H9 (cell line): ENCODE results near the gene DPPA4. TPM values are rescaled to one million over a fixed set of nuclear protein-coding genes. Genes with fewer than 3 reads are reported as not detected.
"Not testable (repeated sequence)": the region's sequence is repeated elsewhere in the genome, so short reads cannot be mapped to it uniquely, and the experiment has no call there.

Experiments used
- DNase-seq: peaks from one replicate; pipeline ENCODE4 v3.0.0-alpha.2; 2017
- H2AFZ ChIP-seq: one replicate; pipeline ENCODE4 v1.6.1; 2013; ENCODE audit warnings: mild to moderate bottlenecking, low read length, control low read depth, moderate library complexity
- H2AK5ac ChIP-seq: 2 replicates; pipeline ENCODE4 v1.6.1; 2013; ENCODE audit warnings: low read length, control low read depth, mixed read lengths; ENCODE audit not compliant: insufficient read length
- H2BK120ac ChIP-seq: one replicate; pipeline ENCODE4 v1.6.1; 2013; ENCODE audit warnings: low read depth, mild to moderate bottlenecking, low read length, control low read depth, inconsistent platforms; ENCODE audit not compliant: poor library complexity, severe bottlenecking
- H2BK12ac ChIP-seq: 2 replicates; pipeline ENCODE4 v1.6.1; 2013; ENCODE audit warnings: low read length, control low read depth, mixed read lengths, low read depth; ENCODE audit not compliant: insufficient read length
- H2BK15ac ChIP-seq: 2 replicates; pipeline ENCODE4 v1.6.1; 2013; ENCODE audit warnings: low read depth, low read length, control low read depth
- H2BK20ac ChIP-seq: one replicate; pipeline ENCODE4 v1.6.1; 2013; ENCODE audit warnings: low read depth, mild to moderate bottlenecking, low read length, control low read depth, inconsistent platforms; ENCODE audit not compliant: poor library complexity, severe bottlenecking
- H2BK5ac ChIP-seq: 2 replicates; pipeline ENCODE4 v1.6.1; 2013; ENCODE audit warnings: low read length, control low read depth, mixed read lengths; ENCODE audit not compliant: insufficient read length
- H3K14ac ChIP-seq: 2 replicates; pipeline ENCODE4 v1.6.1; 2013; ENCODE audit warnings: low read length, control low read depth; ENCODE audit not compliant: insufficient read depth
- H3K18ac ChIP-seq: 2 replicates; pipeline ENCODE4 v1.6.1; 2013; ENCODE audit warnings: low read depth, mild to moderate bottlenecking, mixed read lengths, low read length, control low read depth; ENCODE audit not compliant: insufficient read length
- H3K23ac ChIP-seq: 2 replicates; pipeline ENCODE4 v1.6.1; 2013; ENCODE audit warnings: low read length, control low read depth, mixed read lengths, low read depth; ENCODE audit not compliant: insufficient read length
- H3K23me2 ChIP-seq: 2 replicates; pipeline ENCODE4 v1.6.1; 2013; ENCODE audit warnings: low read depth, mild to moderate bottlenecking, mixed read lengths, low read length, control low read depth; ENCODE audit not compliant: insufficient read length, poor library complexity, severe bottlenecking
- H3K27ac ChIP-seq: 2 replicates; pipeline ENCODE4 v1.5.1; 2013; ENCODE audit warnings: low read length, control low read depth, mixed read lengths, low read depth; ENCODE audit not compliant: insufficient read length
- H3K27me3 ChIP-seq: 2 replicates; pipeline ENCODE4 v1.6.1; 2013; ENCODE audit warnings: low read length, control low read depth, inconsistent platforms; ENCODE audit not compliant: insufficient read depth
- H3K4ac ChIP-seq: 2 replicates; pipeline ENCODE4 v1.6.1; 2013; ENCODE audit warnings: low read depth, mild to moderate bottlenecking, control low read depth, inconsistent platforms, low read length, moderate library complexity
- H3K4me1 ChIP-seq: 2 replicates; pipeline ENCODE4 v1.6.1; 2013; ENCODE audit warnings: low read length, control low read depth, inconsistent platforms; ENCODE audit not compliant: insufficient read depth
- H3K4me2 ChIP-seq: 2 replicates; pipeline ENCODE4 v1.6.1; 2013; ENCODE audit warnings: low read length, control low read depth, mixed read lengths; ENCODE audit not compliant: insufficient read length, insufficient read depth
- H3K56ac ChIP-seq: 2 replicates; pipeline ENCODE4 v1.6.1; 2013; ENCODE audit warnings: low read depth, mild to moderate bottlenecking, mixed read lengths, low read length, control low read depth; ENCODE audit not compliant: insufficient read length
- H3K79me1 ChIP-seq: 2 replicates; pipeline ENCODE4 v1.6.1; 2013; ENCODE audit warnings: low read depth, mild to moderate bottlenecking, moderate library complexity, low read length, control low read depth, inconsistent platforms; ENCODE audit not compliant: insufficient read depth, poor library complexity, severe bottlenecking
- H3K79me2 ChIP-seq: 2 replicates; pipeline ENCODE4 v1.6.1; 2013; ENCODE audit warnings: low read length, control low read depth, inconsistent platforms; ENCODE audit not compliant: insufficient read depth
- H3K9ac ChIP-seq: 2 replicates; pipeline ENCODE4 v1.6.1; 2013; ENCODE audit warnings: low read length, control low read depth, mixed read lengths; ENCODE audit not compliant: insufficient read length; ENCODE audit errors: extremely low read depth
- H3K9me3 ChIP-seq: one replicate; pipeline ENCODE4 v1.6.1; 2013; ENCODE audit warnings: low read depth, low read length, inconsistent platforms; ENCODE audit not compliant: control insufficient read depth
- H3T11ph ChIP-seq: one replicate; pipeline ENCODE4 v1.6.1; 2013; ENCODE audit warnings: mild to moderate bottlenecking, low read length, control low read depth, inconsistent platforms
- H4K20me1 ChIP-seq: one replicate; pipeline ENCODE4 v1.6.1; 2013; ENCODE audit not compliant: control insufficient read depth, insufficient read length, insufficient read depth
- H4K5ac ChIP-seq: 2 replicates; pipeline ENCODE4 v1.6.1; 2013; ENCODE audit warnings: low read depth, mild to moderate bottlenecking, mixed read lengths, low read length, control low read depth; ENCODE audit not compliant: insufficient read length
- H4K8ac ChIP-seq: replicated peaks from 2 replicates; pipeline ENCODE4 v1.6.1; 2013; ENCODE audit warnings: low read length, control low read depth, mixed read lengths, low read depth; ENCODE audit not compliant: insufficient read length
- H4K91ac ChIP-seq: 2 replicates; pipeline ENCODE4 v1.6.1; 2013; ENCODE audit warnings: low read depth, mild to moderate bottlenecking, moderate library complexity, mixed read lengths, low read length, control low read depth; ENCODE audit not compliant: insufficient read length
- H3K27ac Mint-ChIP-seq, 3 experiments: 2 replicates in 2 of 3; 3 replicates in 1 of 3; pipeline ENCODE4 v1.8.0; 2020 to 2021; ENCODE audit warnings: mixed read lengths in 3 of 3, mild to moderate bottlenecking in 1 of 3, moderate library complexity in 1 of 3
- H3K27me3 Mint-ChIP-seq: 2 replicates; pipeline ENCODE4 v1.8.0; 2021; ENCODE audit warnings: low read depth, mild to moderate bottlenecking, moderate library complexity, mixed read lengths
- H3K36me3 Mint-ChIP-seq, 3 experiments: 2 replicates in 2 of 3; 3 replicates in 1 of 3; pipeline ENCODE4 v1.8.0; 2020 to 2021; ENCODE audit warnings: low read depth in 3 of 3, mixed read lengths in 3 of 3; ENCODE audit not compliant: insufficient read depth in 1 of 3
- H3K4me1 Mint-ChIP-seq, 2 experiments: 2 replicates each; pipeline ENCODE4 v1.8.0; 2020; ENCODE audit warnings: mixed read lengths in 2 of 2
- H3K4me3 Mint-ChIP-seq, 2 experiments: 2 replicates in 1 of 2; 3 replicates in 1 of 2; pipeline ENCODE4 v1.8.0; 2020 to 2021; ENCODE audit warnings: mild to moderate bottlenecking in 2 of 2, mixed read lengths in 2 of 2, moderate library complexity in 1 of 2
- H3K9me3 Mint-ChIP-seq, 2 experiments: 2 replicates in 1 of 2; 3 replicates in 1 of 2; pipeline ENCODE4 v1.8.0; 2020; ENCODE audit warnings: mild to moderate bottlenecking in 2 of 2, mixed read lengths in 2 of 2, moderate library complexity in 1 of 2
- CTCF ChIP-seq: fragments of 200-600 bp; sonication (generic); conservative IDR thresholded peaks from 3 replicates; pipeline ENCODE4 v1.8.0; 2021; ENCODE audit warnings: antibody characterized with exemption, mild to moderate bottlenecking
- WGBS: extraction: QIAGEN DNeasy Blood & Tissue Kit; methylation state at CpG from one replicate; pipeline ENCODE4 v1.1.7; 2013; ENCODE audit warnings: missing lambda C conversion rate, low lambda C conversion rate, mixed read lengths; ENCODE audit not compliant: insufficient read length; ENCODE audit errors: extremely low coverage; 5-methylcytosine and 5-hydroxymethylcytosine counted together
- total RNA-seq: library from RNA; stranded (reverse); gene quantifications from 2 replicates; pipeline ENCODE4 v1.2.1, GENCODE V29; 2021

DPPA4 gene
- total RNA-seq, 1 experiment from 2014 or later = 821 TPM

GRCh38 chr3:109375975-109376374 lies 38.6 kb upstream of the DPPA4 start:
- DNase-seq = no peak
- H3K9me3 ChIP-seq = no peaks in the 10 kb centered on the region
- no peaks in the 10 kb centered on the region for H3K4me1 ChIP-seq
- H3K9ac ChIP-seq = no peak overlapping the region
- no peaks in the 10 kb centered on the region for H3K27me3 ChIP-seq
- no peak overlapping the region for H3K4me2 ChIP-seq
- H3K4ac ChIP-seq = no peak overlapping the region
- TF ChIP-seq CTCF = no peak
- no peaks in the 10 kb centered on the region for H3K79me2 ChIP-seq
- H2AFZ ChIP-seq = no peak overlapping the region
- H3K27ac ChIP-seq = no peak overlapping the region
- H3K14ac ChIP-seq = no peak overlapping the region
- H4K5ac ChIP-seq = no peak overlapping the region
- no peak overlapping the region for H3K27ac Mint-ChIP-seq
- no peak overlapping the region for H2BK12ac ChIP-seq
- H3K9me3 Mint-ChIP-seq = no peaks in the 10 kb centered on the region; a peak in 1 of 5 replicates
- H3K27me3 Mint-ChIP-seq = no peaks in the 10 kb centered on the region
- H4K20me1 ChIP-seq = no peaks in the 10 kb centered on the region
- H3K56ac ChIP-seq = no peak overlapping the region
- H3K18ac ChIP-seq = no peak overlapping the region
- H4K8ac ChIP-seq = no peak overlapping the region
- no peak overlapping the region for H2AK5ac ChIP-seq
- H2BK120ac ChIP-seq = no peak overlapping the region
- H2BK5ac ChIP-seq = no peak overlapping the region
- no peaks in the 10 kb centered on the region for H3K23me2 ChIP-seq
- WGBS = no CpG with 5 or more reads among the region's 3 CpGs
- no peak overlapping the region for H3K23ac ChIP-seq
- H3K36me3 Mint-ChIP-seq = peaks cover 4 to 8% (median 7%) of the 10 kb centered on the region in 3 experiments; a peak in 3 of 7 replicates
- no peaks in the 10 kb centered on the region for H3K79me1 ChIP-seq
- H3K4me3 Mint-ChIP-seq = no peak overlapping the region
- H3T11ph ChIP-seq = no peak overlapping the region
- peaks cover 3% of the 10 kb centered on the region in 2 experiments; a peak in 2 of 4 replicates for H3K4me1 Mint-ChIP-seq
- no peak overlapping the region for H2BK20ac ChIP-seq
- no peak overlapping the region for H2BK15ac ChIP-seq
- H4K91ac ChIP-seq = no peak overlapping the region

GRCh38 chr3:109374434-109374833 lies 37.1 kb upstream of the DPPA4 start:
- H3K23me2 ChIP-seq, H3K9me3 ChIP-seq, H4K20me1 ChIP-seq, H3K56ac ChIP-seq, H3K4me3 Mint-ChIP-seq, H3K4me1 Mint-ChIP-seq, H3T11ph ChIP-seq, H2BK12ac ChIP-seq, H3K27me3 Mint-ChIP-seq, H3K79me2 ChIP-seq, H3K27ac ChIP-seq, H2AFZ ChIP-seq, H4K91ac ChIP-seq, H2BK5ac ChIP-seq, H3K23ac ChIP-seq, H2BK15ac ChIP-seq, H3K14ac ChIP-seq, H3K27ac Mint-ChIP-seq, H3K79me1 ChIP-seq, DNase-seq, H3K18ac ChIP-seq, H3K9me3 Mint-ChIP-seq, H3K4me2 ChIP-seq, H2AK5ac ChIP-seq, H2BK120ac ChIP-seq, H2BK20ac ChIP-seq, H3K4me1 ChIP-seq, H3K9ac ChIP-seq, H4K8ac ChIP-seq, H3K4ac ChIP-seq, H3K27me3 ChIP-seq, H4K5ac ChIP-seq: not testable (repeated sequence)
- no CpG with 5 or more reads among the region's 4 CpGs for WGBS
- H3K36me3 Mint-ChIP-seq = peaks cover 9 to 14% (median 11%) of the 10 kb centered on the region in 3 experiments; a peak in 5 of 7 replicates
